Smooth muscle cell (in vitro differentiated cells): ENCODE measurements around the gene RNLS. TPM values are rescaled to one million over a fixed set of nuclear protein-coding genes. Genes with fewer than 3 reads are reported as not detected.

Experiments
- DNase-seq: peaks from one replicate; lab custom pipeline; 2025; ENCODE audit not compliant: unreplicated experiment; lab: John Stamatoyannopoulos, UW
- H2AFZ ChIP-seq: fragments of 200-600 bp; sonication (generic); 2 replicates; pipeline ENCODE4 v1.6.0; 2016; ENCODE audit warnings: antibody characterized with exemption, low read depth, mild to moderate bottlenecking
- H3F3A ChIP-seq: fragments of 200-600 bp; sonication (generic); 2 replicates; pipeline ENCODE4 v1.6.0; 2017; ENCODE audit warnings: antibody characterized with exemption, low read depth
- H3K27ac ChIP-seq: fragments of 200-600 bp; sonication (generic); 2 replicates; pipeline ENCODE4 v1.5.1; 2016; ENCODE audit warnings: low read depth, mild to moderate bottlenecking
- H3K27me3 ChIP-seq: fragments of 200-600 bp; sonication (generic); 2 replicates; pipeline ENCODE4 v1.6.1; 2016; ENCODE audit warnings: low read depth, mild to moderate bottlenecking
- H3K36me3 ChIP-seq: fragments of 200-600 bp; sonication (generic); 2 replicates; pipeline ENCODE4 v1.5.1; 2016; ENCODE audit warnings: low read depth
- H3K4me1 ChIP-seq: fragments of 200-600 bp; sonication (generic); 2 replicates; pipeline ENCODE4 v1.5.1; 2016; ENCODE audit warnings: low read depth
- H3K4me2 ChIP-seq: fragments of 200-600 bp; sonication (generic); 2 replicates; pipeline ENCODE4 v1.6.0; 2016; ENCODE audit warnings: mild to moderate bottlenecking
- H3K4me3 ChIP-seq: fragments of 200-600 bp; sonication (generic); 2 replicates; pipeline ENCODE4 v1.5.1; 2016; ENCODE audit warnings: mild to moderate bottlenecking
- H3K79me2 ChIP-seq: fragments of 200-600 bp; sonication (generic); 2 replicates; pipeline ENCODE4 v1.6.0; 2016; ENCODE audit warnings: low read depth, mild to moderate bottlenecking
- H3K9ac ChIP-seq: fragments of 200-600 bp; sonication (generic); 2 replicates; pipeline ENCODE4 v1.6.0; 2016; ENCODE audit warnings: low read depth
- H3K9me3 ChIP-seq: fragments of 200-600 bp; sonication (generic); replicated peaks from 2 replicates; pipeline ENCODE4 v1.5.1; 2016; ENCODE audit warnings: low read depth
- H4K20me1 ChIP-seq: fragments of 200-600 bp; sonication (generic); 2 replicates; pipeline ENCODE4 v1.6.0; 2016; ENCODE audit warnings: low read depth
- WGBS: methylation state at CpG from one replicate; pipeline ENCODE4 v1.1.7; 2016; ENCODE audit warnings: low lambda C conversion rate; 5-methylcytosine and 5-hydroxymethylcytosine counted together
- polyA plus RNA-seq: library from polyadenylated mRNA; unstranded; fragments of >200 nt; fragmentation: Nextera tagmentation; extraction: Ambion mirVana; gene quantifications from 2 replicates; pipeline ENCODE4 v1.2.1, GENCODE V29; 2016
- total RNA-seq: library from RNA; depleted of rRNA; stranded (reverse); fragments of >200 nt; gene quantifications from 2 replicates; pipeline ENCODE4 v1.2.3, GENCODE V29; 2014
- TF ChIP-seq, protein P1 (sequence below): fragments of 200-600 bp; sonication (generic); IDR thresholded peaks from 2 replicates; pipeline ENCODE4 v1.5.1; 2017; ENCODE audit warnings: borderline replicate concordance, mild to moderate bottlenecking, antibody characterized with exemption; ENCODE audit not compliant: insufficient read depth, poor library complexity, severe bottlenecking

The RNLS gene
- total and polyA plus RNA-seq, 2 experiments from 2014 or later, result 4.8 to 11.2 TPM

GRCh38 chr10:88292185-88292514 is 291.0 kb downstream of the RNLS start:
- H4K20me1 ChIP-seq, result no peaks in the 10 kb centered on the region
- no peak overlapping the region for H3K27ac ChIP-seq
- H3K4me2 ChIP-seq, result no peak overlapping the region
- no peaks in the 10 kb centered on the region for H3K9me3 ChIP-seq
- H3K36me3 ChIP-seq, result no peaks in the 10 kb centered on the region
- H2AFZ ChIP-seq, result no peak overlapping the region
- H3K9ac ChIP-seq, result no peak overlapping the region
- DNase-seq, result no peak
- TF ChIP-seq, protein P1, sequence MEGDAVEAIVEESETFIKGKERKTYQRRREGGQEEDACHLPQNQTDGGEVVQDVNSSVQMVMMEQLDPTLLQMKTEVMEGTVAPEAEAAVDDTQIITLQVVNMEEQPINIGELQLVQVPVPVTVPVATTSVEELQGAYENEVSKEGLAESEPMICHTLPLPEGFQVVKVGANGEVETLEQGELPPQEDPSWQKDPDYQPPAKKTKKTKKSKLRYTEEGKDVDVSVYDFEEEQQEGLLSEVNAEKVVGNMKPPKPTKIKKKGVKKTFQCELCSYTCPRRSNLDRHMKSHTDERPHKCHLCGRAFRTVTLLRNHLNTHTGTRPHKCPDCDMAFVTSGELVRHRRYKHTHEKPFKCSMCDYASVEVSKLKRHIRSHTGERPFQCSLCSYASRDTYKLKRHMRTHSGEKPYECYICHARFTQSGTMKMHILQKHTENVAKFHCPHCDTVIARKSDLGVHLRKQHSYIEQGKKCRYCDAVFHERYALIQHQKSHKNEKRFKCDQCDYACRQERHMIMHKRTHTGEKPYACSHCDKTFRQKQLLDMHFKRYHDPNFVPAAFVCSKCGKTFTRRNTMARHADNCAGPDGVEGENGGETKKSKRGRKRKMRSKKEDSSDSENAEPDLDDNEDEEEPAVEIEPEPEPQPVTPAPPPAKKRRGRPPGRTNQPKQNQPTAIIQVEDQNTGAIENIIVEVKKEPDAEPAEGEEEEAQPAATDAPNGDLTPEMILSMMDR, result no peak
- H3F3A ChIP-seq, result no peaks in the 10 kb centered on the region
- no peaks in the 10 kb centered on the region for H3K4me1 ChIP-seq
- H3K27me3 ChIP-seq, result no peaks in the 10 kb centered on the region
- H3K79me2 ChIP-seq, result no peaks in the 10 kb centered on the region
- no peak overlapping the region for H3K4me3 ChIP-seq

GRCh38 chr10:88291289-88292184 is 291.6 kb downstream of the RNLS start:
- no peak overlapping the region for H3K4me2 ChIP-seq
- DNase-seq, result no peak

DNA sequence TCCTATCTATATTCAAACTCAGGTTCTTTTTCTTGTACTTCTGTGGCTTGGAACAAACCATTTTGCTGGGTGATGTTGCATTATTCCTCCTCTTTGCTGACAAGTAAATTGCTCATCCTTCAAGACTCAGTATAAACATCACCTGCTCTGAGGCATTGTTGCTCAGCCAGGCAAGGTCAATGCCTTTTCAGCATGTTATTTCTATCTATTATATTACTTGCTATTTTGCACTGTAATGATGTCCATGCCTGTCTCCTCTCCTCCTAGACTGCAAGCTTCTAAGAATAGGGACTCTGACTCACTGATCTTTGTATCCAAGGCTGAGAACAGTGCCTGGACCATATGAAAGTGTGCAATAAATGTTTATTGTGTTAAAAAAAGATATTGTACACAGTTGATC is 293.8 kb downstream of the RNLS start:
- no peaks in the 10 kb centered on the region for H3F3A ChIP-seq
- H3K9me3 ChIP-seq, result no peaks in the 10 kb centered on the region
- no peaks in the 10 kb centered on the region for H3K27me3 ChIP-seq
- H2AFZ ChIP-seq, result no peak overlapping the region
- H3K4me3 ChIP-seq, result no peak overlapping the region
- no peaks in the 10 kb centered on the region for H4K20me1 ChIP-seq
- no peak overlapping the region for H3K27ac ChIP-seq
- TF ChIP-seq, protein P1, result no peak
- no peaks in the 10 kb centered on the region for H3K79me2 ChIP-seq
- H3K36me3 ChIP-seq, result no peaks in the 10 kb centered on the region
- no peak overlapping the region for H3K4me2 ChIP-seq
- no peak overlapping the region for H3K9ac ChIP-seq
- H3K4me1 ChIP-seq, result no peaks in the 10 kb centered on the region
- DNase-seq, result no peak

More at GRCh38 chr10:88291289-88292184, 291.6 kb downstream of the RNLS start:
- Histone ChIP-seq H3K4me3 (no peak overlapping the region), H3K79me2 (no peaks in the 10 kb centered on the region), H3K27me3 (no peaks in the 10 kb centered on the region), H3K9ac (no peak overlapping the region), H3K27ac (no peak overlapping the region), H3K36me3 (no peaks in the 10 kb centered on the region), H4K20me1 (no peaks in the 10 kb centered on the region), H3K9me3 (no peaks in the 10 kb centered on the region), H3F3A (no peaks in the 10 kb centered on the region), H3K4me1 (no peaks in the 10 kb centered on the region), H2AFZ (no peak overlapping the region)
- TF ChIP-seq, protein P1, result no peak
- WGBS, result 82% methylated on average over 4 of the region's 4 CpGs
